HG03175 (cell line): ENCODE data around the gene PRDM15.

Experiments used
- ATAC-seq: cut with Tn5 transposase; IDR thresholded peaks from one replicate; pipeline ENCODE4 v1.9.1; 2021; ENCODE audit warnings: mild to moderate bottlenecking, moderate library complexity; ENCODE audit not compliant: unreplicated experiment

Gene PRDM15

DNA sequence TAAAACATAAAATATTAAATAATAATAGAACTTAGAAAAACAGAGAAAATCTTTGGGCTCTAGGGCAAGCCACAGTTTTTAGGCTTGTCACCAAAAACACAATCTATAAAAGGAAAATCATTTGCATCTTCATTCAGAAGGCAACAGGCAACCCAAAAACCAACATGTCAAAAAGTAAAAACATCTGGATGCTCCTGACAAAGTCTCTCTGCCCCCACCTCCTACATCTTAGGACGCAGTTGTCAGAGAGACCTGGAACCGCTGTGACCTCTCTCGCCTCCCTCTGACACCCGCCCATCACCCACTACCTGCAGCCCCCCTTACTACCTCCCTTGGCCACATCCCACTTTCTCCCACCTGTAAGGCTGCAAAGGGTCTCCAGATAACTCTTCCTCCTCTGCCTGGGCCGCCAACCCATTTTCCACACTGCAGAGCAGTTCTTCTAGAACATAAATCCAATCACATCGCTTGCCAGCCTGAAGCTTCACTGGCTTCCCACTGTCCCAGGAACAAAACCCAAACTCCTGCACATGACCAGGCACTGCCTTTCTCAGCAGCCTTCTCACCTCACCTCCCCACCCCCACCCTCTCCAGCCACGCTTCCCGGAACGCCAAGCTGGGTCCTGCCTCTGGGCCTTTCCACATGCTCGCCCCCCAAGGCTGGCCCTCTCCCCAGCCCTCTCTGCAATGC, 14.7 kb downstream of the PRDM15 start:
- ATAC-seq = no peak

DNA sequence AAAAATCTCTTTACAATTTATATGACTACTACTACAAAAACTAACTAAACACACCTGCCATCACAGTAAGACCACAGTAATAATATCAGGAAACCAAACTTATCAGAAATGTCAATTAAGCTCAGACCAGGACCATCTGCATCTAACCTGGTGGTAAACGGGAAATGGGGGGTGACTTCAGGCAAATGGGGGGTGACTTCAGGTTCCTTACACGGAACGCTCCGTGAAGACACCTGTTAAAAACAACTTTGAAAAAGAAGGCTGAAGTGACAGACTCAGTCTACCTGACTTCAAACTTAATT, 15.8 kb downstream of the PRDM15 start:
- no peak for ATAC-seq

DNA sequence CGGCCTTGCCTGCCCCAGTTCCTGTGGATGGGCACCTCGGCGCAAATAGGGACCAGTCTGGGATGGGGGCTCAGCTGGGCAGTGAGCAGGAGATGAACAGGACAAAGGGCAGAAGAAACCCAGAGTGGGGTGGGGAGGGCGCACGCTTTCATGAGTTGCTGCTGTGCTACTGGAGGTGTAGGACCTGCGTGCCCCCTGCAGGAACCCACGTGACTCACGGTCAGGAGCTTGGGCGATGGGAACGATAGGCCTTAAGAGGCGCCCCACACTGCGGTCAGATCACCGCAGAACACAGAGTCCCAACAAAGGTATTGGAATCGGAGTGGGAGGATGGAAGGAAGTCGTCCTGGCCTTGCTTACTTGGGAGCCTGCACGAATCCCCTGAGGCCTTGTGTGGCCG, 17.2 kb downstream of the PRDM15 start:
- no peak for ATAC-seq

DNA sequence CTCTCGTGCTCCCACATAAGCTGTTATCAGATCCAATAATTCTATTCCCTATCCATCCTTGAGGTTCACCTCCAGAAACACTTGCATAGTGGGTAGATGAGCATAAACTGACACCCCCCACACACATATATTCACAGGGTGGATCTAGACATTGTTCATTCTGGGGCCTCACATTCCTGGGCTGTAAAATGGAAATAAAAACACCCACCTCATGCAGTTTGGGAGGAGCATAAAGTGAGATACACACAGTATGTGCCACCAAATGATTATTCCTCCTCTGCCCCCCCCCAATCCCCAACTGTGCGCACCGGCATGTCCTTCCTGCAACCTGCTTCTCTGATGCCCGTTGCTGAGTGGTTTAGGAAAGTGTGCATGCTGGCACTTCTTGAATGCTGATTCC, 17.9 kb downstream of the PRDM15 start:
- no peak for ATAC-seq

DNA sequence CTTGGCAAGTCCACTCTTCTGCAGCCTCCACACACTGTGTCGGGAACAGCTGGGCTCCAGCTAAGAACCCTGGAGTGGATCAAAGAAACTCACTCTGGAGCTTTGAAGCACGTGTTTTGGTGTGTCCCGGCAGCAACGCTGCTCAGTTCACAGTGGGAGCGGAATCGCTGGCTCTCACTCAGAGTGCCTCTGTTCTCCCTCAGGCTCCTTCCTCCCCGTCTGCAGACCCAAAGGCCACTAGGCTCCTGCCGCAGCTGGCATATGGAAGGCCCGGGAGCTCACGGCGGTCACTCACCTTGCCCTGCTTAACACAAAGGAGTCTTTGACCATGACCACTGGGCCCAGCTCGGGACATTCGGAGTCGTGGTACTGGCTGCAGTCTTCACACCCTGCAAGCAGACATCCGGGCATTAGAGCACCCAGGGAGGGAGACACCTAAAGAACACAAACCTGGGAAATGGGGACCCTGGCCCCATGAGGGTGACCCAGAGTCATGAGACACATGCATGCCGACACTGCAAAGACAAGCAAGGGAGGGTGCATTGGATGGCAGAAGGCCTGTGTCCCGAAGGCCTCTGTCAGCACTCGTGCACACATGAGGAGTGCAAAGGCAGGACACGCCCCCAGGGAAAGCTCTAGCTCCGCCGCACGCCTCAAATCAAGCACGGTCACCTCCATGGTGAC, 19.7 kb downstream of the PRDM15 start:
- ATAC-seq = no peak

DNA sequence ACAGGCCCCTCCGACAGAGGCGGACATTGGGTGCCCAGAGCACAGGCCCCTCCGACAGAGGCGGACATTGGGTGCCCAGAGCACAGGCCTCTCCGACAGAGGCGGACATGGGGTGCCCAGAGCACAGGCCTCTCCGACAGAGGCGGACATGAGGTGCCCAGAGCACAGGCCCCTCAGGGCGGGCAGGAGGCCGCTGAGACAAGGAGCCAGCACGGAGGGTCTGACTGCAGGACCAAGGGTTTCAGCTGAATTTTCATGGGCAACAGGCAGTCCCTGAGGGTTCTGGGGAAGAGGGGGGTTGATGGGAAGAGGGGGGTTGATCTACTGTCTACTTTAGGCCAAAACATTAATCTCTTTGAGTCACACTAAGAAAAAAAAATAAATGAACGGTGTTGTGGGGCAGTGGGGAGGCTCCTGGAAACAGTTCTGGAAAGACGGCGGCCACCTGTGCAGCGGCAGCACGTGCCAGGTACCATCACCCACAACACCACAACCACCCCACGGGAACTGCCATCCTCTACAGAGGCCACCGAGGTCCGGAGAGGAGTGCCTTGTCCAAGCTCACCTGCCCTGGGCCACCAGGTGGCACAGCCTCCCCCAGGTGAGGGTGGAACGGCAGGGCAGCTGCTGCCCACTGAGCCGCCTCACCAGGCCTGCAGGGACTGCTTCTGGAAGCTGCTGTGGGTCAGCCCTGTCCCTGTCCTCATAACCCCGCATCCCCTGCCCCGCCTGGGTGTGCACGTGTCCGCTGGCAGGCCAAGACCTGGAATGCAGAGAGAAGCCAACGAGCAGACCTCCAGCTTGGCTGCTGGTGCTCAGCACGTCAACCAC, 20.5 kb downstream of the PRDM15 start:
- ATAC-seq = no peak

DNA sequence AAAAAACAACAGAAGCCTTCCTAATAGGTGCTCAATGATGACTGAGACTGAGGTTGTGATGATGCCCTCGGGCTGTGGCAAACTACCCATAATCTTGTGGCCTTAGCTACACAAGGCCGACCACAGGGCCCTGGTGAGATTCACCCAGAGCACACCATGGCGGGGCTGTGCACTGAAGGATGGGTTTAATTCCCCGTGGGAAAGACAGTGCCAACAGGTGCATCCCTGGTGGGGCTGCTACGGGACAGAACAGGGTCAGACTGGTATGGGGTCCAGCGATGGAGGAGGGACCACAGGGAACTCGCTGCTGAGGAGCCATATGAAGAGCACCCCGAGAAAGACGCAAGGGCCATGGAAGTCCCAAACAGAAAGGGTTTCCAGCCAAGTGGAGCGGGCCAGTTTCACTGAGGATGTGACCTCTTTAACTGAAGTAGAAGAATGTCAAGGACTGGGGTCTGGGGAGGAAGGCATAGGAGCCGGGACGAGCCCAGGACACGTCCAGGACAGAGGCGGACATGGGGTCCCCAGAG, 21.3 kb downstream of the PRDM15 start:
- no peak for ATAC-seq

DNA sequence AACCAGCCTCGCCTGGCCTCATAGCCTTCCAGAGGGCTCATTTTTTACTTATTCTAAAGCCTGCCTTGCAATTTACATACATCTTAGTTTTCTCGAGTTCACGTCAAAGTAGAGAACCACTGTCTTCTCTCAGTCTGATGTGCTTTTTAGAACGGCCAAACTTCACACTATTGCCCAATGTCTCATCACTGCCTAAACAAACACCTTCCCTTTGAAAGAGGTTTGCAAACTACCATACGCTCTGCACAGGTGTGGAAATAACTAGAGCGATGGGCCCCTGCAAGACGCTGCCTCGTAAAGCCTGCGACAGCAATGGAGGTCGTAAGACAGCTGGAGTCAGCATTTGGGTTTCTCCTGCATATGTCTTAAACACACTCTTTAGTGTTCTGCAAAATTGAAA, 22.6 kb downstream of the PRDM15 start:
- no peak for ATAC-seq

DNA sequence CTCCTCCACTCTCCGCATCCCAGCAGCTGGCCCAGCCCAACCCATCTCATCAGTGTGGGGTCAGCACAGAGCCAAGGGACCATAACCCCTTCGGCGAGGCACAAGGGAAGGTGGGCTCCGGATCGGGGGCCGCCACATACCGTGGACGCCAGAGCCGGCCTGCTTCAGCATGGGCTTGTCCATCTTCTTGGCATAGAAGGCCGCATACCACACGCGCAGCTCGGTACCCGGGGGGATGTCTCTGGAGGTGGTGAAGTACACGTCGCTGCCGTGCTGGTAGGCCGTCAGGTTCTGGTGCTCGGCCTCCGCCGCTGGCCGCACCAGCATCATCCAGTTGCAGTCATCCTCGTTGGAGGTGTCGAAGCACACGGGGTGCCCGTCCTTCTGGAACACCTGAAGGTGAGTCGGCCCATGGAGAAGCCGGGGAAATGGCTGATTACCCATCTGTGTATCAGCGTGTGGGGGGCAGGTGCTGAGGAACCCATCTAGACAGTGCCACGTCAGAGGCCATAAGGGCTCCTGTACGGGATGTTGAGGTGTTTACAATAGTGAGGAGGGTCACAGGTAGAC, 24.6 kb downstream of the PRDM15 start:
- ATAC-seq = no peak

DNA sequence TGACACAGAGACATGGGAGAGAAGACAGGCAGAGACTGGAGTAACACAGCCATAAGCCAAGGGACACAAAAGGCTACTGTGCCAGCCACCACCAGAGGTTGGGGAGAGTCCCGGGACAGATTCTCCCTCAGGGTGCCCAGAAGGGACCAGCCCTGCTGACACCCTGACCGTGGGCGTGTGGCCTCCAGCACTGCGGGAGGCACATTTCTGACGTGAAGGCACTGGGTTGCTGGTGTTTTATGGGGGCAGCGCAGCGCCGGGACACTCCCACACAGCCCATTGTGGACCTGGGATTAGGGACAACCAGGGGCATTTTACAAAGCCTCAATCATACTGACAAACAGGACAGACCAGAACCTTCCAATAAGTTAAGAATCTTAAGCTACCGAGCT, 26.2 kb downstream of the PRDM15 start:
- ATAC-seq = no peak

DNA sequence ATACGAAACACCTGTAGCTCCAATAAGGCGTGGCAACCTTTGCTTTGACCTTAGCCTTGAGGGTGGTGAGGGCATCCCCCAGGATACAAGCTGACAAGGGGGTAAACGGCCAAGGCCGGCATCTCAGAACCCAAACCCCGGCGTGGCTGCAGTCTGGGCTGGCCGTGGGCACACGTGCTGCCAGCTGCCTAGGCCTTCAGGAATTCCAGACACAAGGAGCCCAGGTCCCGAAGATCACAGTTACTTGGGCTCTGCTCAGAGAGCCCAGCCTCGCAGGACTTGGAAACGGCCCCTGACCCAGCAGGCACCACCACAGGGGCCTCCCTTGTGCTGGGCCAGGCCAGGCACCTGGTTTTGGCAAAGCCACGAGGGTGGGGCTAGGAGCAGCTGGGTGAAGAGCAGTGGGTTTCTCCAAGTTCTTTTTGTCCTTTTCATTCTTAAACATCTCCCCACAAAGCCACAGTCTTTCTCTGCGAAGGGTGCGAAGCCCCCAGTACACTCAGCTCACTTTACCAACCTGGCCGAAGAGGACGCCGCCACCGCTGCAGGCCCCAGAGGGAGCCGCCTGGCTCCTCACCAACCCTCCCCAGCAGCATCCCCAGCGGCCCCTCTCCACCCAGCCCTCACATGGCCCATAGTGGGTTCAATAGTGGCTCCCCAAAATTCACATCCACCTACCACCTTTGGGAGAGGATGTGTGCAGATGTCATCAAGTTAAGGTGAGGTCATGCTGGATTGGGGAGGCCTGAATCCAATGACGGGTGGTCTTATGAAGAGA, 26.8 kb downstream of the PRDM15 start:
- no peak for ATAC-seq

DNA sequence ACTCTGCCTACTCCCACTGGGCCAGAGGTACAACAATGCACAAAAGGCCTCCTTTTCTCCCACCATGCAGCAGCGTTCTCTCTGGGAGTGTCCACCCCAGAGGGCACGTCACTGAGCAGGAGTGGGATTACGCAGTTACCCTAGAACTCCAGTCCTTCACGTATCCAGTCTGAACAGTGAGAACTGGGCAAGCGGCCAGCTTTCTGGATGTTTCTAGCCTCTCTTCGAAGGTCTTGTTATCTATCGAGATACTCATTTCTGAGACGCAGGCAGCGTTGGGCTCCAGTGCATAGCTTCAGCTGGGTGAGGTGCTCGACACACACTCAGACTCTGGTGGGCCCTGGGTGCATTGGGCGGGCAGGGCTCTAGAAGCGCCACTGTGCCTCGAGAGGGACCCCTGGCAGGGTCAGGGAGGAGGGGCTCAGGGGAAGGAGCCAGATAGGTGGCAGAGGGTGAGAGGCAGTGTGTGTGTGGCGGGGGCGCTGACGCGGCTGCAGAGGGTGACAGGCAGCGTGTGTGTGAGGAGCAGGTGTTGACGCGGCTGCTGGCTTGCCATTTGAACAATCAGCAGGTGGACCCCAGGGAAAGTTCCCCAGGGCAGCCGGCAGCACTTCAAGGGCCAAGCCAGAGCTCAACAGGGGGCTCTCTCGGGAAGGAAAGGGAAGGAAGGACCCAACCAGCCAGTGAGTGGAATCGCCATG, 27.9 kb downstream of the PRDM15 start:
- ATAC-seq = no peak

DNA sequence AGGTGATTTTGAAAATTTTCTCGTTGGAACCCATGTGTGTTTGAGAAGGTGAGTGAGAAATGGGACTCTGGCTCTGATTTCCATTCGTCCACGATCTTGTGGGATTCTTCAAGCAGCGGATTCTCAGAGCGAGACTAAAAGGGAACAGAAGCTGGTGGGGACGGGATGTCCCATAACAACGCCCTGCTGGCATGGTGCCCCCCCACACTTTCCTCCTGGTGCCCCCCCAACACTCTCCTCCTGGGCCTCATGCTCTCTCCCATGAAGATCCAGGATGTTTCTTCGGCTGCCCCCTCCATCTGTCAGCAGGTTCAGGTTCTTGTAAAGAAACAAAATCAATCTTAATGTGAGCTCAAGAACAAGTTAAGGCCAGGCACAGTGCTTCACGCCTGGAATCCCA, 29.1 kb downstream of the PRDM15 start:
- ATAC-seq = no peak

DNA sequence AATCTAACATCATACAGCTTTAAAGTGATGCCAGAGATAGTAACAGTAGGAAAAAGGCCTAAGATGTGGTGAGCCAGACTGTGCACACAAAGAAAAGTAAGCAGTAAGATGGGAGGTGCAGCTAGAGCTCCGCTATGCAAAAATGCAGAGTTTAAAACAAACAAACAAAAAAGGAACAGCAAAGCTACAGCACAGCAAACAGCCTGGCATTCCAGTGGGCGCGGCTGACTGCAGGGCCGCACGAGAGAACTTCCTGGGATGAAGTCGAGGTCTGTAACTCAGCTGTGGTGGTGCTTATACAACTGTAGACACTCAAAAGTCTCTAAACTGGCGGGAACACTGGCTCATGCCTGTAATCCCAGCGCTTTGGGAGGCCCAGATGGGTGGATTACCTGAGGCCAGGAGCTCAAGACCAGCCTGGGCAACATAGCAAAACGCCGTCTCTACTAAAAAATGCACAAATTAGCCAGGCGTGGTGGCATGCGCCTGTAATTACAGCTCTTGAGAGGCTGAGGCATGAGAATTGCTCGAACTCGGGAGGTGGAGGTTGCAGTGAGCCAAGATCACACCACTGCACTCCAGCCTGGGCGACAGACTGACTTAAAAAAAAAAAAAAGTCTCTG, 30.1 kb downstream of the PRDM15 start:
- ATAC-seq = no peak

DNA sequence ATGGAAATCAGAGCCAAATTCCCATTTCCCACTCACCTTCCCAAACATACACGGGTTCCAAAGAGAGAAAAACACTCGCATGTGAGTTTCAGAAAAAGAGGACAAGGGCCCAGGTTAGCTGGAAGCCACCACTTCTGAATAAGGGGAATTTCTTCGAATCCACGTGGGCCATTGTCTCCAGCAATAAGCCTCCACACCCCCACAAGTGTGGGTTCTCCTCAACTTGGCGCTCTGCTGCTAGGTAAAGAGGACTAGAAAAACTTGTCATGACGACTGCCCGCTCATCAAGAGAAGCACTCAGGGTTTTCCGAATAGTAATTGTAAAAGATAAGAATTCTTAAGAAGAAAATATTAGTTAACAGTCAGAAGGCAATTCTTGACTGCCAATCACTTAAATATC, 30.6 kb downstream of the PRDM15 start:
- ATAC-seq = no peak

DNA sequence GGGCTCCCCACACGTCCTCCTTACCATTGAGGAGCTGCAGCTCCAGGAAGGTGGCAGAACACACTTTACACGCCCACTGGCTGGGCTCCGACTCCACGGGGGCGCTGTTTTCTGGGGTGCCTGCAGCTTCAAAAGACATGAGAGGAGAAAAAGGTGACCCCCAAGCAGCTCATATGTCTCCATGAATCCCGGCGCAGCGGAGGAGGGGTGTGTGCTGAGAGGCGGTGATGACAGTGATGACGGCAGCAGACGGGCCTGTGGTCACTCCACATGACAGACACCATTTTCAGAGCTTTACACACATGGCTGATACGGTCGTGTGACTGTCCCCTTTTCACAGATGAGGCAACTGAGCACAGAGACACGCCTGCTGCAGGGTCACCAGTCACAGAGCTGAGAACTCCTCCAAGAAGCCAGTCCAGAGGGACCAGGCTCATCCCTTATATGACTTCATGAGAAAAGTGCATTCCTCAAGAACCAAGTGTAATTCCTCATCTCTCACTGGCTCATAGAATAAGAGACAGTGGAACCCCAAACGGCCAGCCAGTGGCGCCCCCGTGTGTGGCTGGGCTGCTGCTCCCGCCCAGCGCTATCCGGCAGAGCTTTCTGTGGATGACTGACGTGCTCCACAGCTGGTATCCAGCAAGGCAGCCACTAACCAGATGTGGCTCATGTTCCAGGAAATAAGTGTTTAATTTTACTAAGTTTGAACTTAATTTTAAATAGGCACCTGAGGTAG, 31.9 kb downstream of the PRDM15 start:
- ATAC-seq = no peak

DNA sequence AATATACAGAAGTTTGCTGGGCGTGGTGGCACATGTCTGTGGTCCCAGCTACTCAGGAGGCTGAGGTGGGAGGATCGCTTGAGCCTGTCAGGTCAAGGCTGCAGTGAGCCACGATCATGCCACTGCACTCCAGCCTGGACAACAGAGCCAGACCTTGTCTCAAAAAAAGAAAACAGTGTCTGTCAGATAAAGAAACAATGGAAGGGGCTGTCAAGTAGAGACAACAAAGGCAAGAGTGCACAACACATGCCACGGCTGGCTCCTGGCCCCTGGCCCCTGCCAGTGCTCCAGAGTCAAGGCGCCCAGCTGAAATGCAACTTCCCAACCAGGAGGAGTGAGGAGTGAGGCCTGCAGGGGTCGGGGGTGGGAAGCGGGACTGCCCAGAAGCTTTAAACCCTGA, 32.6 kb downstream of the PRDM15 start:
- ATAC-seq = no peak

DNA sequence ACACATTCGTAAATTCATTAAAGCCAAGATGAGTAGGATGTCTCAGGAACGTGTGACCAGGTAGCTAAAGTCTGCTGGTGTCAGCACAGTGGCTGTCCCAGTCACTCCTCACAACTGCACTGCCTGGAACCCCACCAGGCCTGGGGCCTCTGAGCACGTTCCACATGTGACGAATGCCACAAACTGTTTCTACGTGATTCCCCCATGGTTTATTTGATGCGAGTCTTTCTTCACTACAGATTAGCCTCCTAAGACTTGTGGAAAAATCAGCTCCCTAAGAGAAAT, 33.2 kb downstream of the PRDM15 start:
- ATAC-seq = no peak

DNA sequence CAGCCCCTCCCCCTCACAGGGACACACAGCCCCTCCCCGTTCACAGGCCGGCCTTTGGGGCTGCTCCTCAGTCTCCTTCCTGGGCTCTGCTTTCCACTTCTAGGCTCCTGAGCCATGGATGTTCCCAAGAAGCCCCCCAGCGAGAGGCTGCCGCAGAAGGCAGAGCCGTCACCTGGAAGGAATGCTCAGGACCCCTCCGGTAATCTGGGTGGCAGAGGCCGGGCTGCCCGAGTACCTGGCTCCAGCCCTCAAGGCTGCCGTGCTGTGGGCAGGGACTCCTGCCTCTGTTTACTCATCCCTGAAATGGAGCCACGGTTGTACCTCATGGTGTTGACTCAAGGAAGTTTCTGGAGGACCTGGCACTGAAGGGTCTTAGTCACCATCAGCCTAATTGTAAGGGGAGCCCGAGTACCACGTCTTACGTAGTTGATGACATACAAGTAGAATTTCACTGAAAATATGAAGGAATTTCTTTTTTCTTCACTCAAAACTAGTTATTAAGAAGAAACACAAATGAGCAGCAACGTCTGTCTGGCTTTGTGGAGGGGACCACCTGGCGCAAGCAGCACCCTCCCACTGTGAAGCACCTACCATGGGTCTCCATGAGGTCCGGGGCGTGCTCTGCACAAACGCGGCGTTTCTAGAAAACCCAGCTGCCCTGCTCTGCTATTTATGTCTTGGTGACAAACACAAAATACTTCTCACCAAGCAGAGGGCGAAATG, 33.7 kb downstream of the PRDM15 start:
- no peak for ATAC-seq
